NT2/D1 (cell line): ENCODE results near the gene CDC73.

Source experiments
- SUZ12 ChIP-seq: IDR thresholded peaks from 2 replicates; pipeline ENCODE4 v1.6.1; 2011; ENCODE audit not compliant: insufficient read length, insufficient read depth; ENCODE audit errors: extremely low read depth
- YY1 ChIP-seq: IDR thresholded peaks from 2 replicates; pipeline ENCODE4 v1.6.1; 2011; ENCODE audit not compliant: insufficient read length, insufficient read depth

- no peak for TF ChIP-seq SUZ12
- no peak for TF ChIP-seq YY1
Observed at GRCh38 chr1:193181536-193181935, 59.7 kb downstream of the CDC73 start.
